ENCODE results near the gene HLA-DPA1. TPM values are rescaled to one million over a fixed set of nuclear protein-coding genes. Genes with fewer than 3 reads are reported as not detected.

HLA-DPA1 gene
- 6.5 TPM in 1 of 2 replicates, not detected in the other for total RNA-seq

GRCh38 chr6:33073431-33073871, at the start of gene HLA-DPA1:
TSS of gene HLA-DPA1 (minus strand) at chr6:33073649.

GRCh38 chr6:33075568-33076405, 2.3 kb upstream of the HLA-DPA1 start, which contains the start of gene HLA-DPB1:
TSS of gene HLA-DPB1 (plus strand) at chr6:33075990. CDS start at chr6:33076042, 52 bp downstream.

Other genes with a start within 250 kb of the HLA-DPA1 start
- gene TAP2, start 234.9 kb downstream of the HLA-DPA1 start, total RNA-seq = 11.3 and 38.3 TPM in 2 replicates
- gene PSMB8, start 229.6 kb downstream of the HLA-DPA1 start, total RNA-seq = 36.0 and 72.1 TPM in 2 replicates
- 32.8 and 46.4 TPM in 2 replicates for gene TAP1, start 219.9 kb downstream of the HLA-DPA1 start, total RNA-seq
- gene PSMB9, start 219.5 kb downstream of the HLA-DPA1 start, total RNA-seq = 7.0 and 16.7 TPM in 2 replicates
- gene HLA-DMB, start 132.6 kb downstream of the HLA-DPA1 start, total RNA-seq = 0.65 and 2.5 TPM in 2 replicates
- 1.8 TPM in 1 of 2 replicates, not detected in the other for gene HLA-DMA, start 120.6 kb downstream of the HLA-DPA1 start, total RNA-seq
- gene BRD2, start 105.1 kb downstream of the HLA-DPA1 start, total RNA-seq = 80.0 and 97.4 TPM in 2 replicates
- gene HLA-DOA, start 64.1 kb downstream of the HLA-DPA1 start, total RNA-seq = under 0.01 TPM in 1 of 2 replicates, not detected in the other
- 6.8 and 41.1 TPM in 2 replicates for gene HLA-DPB1, start 2.3 kb upstream of the HLA-DPA1 start, total RNA-seq
- gene COL11A2, start 118.8 kb upstream of the HLA-DPA1 start, total RNA-seq = 0.33 and 0.63 TPM in 2 replicates
- gene RXRB, start 127.0 kb upstream of the HLA-DPA1 start, total RNA-seq = 17.8 and 24.0 TPM in 2 replicates
- 107 and 109 TPM in 2 replicates for gene SLC39A7, start 127.2 kb upstream of the HLA-DPA1 start, total RNA-seq
- 17.4 and 30.6 TPM in 2 replicates for gene HSD17B8, start 131.0 kb upstream of the HLA-DPA1 start, total RNA-seq
- 18.4 and 27.4 TPM in 2 replicates for gene RING1, start 134.9 kb upstream of the HLA-DPA1 start, total RNA-seq
- gene VPS52, start 198.2 kb upstream of the HLA-DPA1 start, total RNA-seq = 33.6 and 34.9 TPM in 2 replicates
- gene RPS18, start 198.4 kb upstream of the HLA-DPA1 start, total RNA-seq = 2,376 and 3,028 TPM in 2 replicates
- 3.7 and 16.6 TPM in 2 replicates for gene B3GALT4, start 203.5 kb upstream of the HLA-DPA1 start, total RNA-seq
- gene WDR46, start 215.6 kb upstream of the HLA-DPA1 start, total RNA-seq = 45.5 and 86.5 TPM in 2 replicates
- gene PFDN6, start 216.0 kb upstream of the HLA-DPA1 start, total RNA-seq = 39.6 and 67.3 TPM in 2 replicates
- gene RGL2, start 225.3 kb upstream of the HLA-DPA1 start, total RNA-seq = 27.1 and 50.1 TPM in 2 replicates
- 182 and 475 TPM in 2 replicates for gene TAPBP, start 240.4 kb upstream of the HLA-DPA1 start, total RNA-seq
- 14.3 and 27.6 TPM in 2 replicates for gene ZBTB22, start 244.1 kb upstream of the HLA-DPA1 start, total RNA-seq
- 27.1 and 41.7 TPM in 2 replicates for gene DAXX, start 249.3 kb upstream of the HLA-DPA1 start, total RNA-seq